C1 segment of cervical spinal cord (tissue), 14 donors: ENCODE data around the gene EPB41L4B.
A peak's percentile ranks its signal among the peaks of the same experiment; 100 is the strongest.

ENCODE experiments used
- DNase-seq, 14 donors: peaks; one replicate each; lab custom pipeline; 2025; lab: John Stamatoyannopoulos, UW

EPB41L4B gene

DNA sequence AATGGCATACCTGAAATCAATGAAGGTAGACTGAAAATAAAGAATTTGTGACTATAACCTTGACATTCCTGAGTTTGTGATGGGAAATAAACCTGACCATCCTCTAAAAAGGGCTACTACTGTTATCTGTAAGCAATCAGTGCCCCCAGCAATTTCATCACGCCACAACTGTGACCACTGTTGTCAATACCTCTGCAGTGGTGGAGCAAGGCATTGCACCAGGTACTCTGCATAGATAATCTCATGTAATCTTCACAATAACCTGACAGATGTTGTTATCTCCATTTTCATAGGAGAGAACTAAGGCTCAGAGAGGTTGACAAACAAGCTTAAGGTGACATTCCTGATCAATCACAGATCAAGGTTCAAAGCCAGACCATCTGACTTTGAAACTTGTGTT is 115.3 kb downstream of the EPB41L4B start:
- DNase-seq, result no peak

DNA sequence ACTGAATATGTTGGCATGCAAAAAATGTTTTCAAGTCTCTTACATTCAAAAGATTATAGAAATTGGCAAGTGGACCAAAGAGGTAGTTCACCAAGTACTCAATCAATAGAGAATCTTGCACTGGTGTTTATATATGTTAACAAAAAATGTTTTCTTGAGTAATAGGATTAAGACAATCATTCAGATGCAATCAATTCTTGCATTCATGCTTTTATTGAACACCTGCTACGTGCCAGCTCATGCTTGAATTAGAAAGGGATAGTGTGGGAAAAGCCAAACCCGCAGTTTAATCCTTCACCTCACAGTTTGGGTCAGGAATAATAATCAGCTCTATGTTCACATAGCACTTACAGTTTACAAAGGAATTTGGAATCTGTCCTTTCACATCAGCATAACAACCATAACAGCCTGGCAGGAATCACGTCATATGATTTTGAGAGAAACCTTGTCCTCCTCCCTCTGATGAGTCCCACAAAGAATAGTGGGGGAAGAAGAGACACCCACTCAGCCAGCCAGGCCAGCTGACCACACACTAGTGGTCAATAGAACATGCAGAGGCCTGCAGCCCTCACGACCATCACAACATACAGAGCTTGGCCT is 117.0 kb downstream of the EPB41L4B start:
- no peak for DNase-seq

GRCh38 chr9:109199676-109200075 is 121.2 kb downstream of the EPB41L4B start:
- no peak for DNase-seq

DNA sequence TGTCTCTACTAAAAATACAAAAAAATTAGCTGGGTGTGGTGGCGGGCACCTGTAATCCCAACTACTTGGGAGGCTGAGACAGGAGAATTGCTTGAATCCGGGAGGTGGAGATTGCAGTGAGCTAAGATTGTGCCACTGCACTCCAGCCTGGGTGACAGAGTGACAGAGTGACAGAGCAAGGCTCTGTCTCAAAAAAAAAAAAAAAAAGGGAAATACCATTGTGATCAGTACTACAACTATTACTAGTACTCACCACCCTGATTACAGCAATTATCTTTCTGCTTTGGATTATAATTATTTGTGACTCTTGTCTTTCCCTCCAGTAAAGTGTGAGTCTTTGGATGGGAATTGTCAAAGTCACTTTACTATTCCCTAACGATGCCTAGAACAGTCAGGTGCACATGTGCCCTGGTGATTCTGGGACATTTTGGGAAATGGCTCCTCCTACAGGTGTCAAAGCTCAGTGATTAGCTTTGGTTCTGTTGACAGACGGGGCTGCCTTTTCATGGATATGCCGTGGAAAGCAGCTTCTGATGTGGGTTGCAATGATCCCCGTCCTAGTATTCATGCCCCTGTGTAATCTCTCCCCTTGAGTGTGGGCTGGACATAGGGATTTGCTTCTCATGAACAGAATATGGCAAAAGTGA is 122.0 kb downstream of the EPB41L4B start:
- no peak for DNase-seq

- no peak for DNase-seq
These were observed 126.8 kb downstream of the EPB41L4B start for GRCh38 chr9:109193974-109194556.

DNA sequence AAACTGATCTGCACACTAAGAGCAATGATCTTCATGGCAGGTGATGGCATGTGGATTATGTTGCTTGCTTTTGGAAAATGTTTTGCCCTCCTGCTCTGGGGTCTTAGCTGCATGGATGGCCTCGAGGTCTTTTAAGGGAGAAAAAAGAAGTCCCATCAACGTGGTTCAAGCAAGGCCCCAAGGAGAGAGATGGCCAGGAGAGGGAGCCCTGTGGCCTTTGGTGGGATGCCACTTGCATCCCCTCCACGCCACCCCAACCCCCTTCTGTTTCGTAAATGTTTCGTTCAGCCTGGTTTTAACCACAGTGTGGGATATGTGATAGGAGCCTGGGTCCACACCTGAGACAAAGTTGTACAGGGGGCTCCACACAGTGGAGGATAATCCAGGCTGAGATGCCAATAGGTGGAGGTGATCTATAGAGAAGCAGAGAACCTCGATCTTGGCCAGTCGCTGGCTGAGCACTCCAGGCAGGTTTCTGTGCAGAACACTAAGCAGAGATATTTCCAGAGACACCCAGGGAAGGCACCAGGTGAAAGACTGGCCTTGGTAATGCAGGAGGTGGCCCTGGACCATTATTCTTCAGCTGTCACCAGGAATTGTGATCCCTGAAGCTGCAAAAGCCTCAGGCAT is 128.0 kb downstream of the EPB41L4B start:
- DNase-seq, result no peak

DNA sequence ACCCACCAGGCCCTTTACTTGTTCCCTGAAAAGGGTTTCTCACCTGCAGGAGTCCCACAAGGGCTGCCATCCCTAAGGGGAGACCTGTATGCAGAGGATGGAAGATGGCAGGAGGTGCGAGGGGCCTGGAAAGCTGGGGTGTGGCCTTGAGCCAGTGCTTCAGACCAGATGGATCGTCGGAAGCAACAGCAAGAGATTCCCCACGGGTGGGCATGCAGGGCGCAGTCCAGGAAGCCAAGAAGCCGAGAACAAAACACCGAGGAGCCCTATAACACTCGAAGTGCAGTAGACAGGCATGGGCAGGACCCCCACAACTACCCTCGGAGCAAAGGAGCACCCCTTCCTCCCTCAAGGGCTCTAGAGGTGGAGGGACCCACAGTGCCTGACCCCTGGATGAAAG is 129.1 kb downstream of the EPB41L4B start:
- no peak for DNase-seq

GRCh38 chr9:109190151-109190550 is 130.7 kb downstream of the EPB41L4B start:
- no peak for DNase-seq

GRCh38 chr9:109186857-109187520 is 133.9 kb downstream of the EPB41L4B start:
- DNase-seq, result no peak

GRCh38 chr9:109182940-109183798 is 137.7 kb downstream of the EPB41L4B start:
- DNase-seq, result peak in 3 of 14 donors; percentile 9 to 84 (median 19)

DNA sequence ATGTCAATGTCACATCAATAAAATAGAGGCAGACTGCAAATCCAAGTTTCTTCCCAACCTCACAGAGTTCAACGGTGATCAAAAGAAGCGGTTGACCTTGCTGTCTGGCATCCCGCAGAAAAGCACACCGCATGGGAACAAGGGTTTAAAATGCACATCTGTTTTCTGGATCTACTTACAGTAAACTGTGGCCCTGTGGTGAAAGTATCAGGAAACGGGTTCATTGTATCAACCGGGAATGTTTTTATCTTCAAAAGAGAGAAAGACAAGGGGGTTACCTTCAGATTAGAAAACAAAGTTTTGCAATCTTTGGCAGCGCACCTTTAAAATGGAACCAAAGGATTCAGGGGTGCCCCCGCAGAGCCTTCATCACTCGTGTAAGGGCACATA is 138.3 kb downstream of the EPB41L4B start:
- DNase-seq, result no peak

- DNase-seq, result no peak
These were observed 139.6 kb downstream of the EPB41L4B start for GRCh38 chr9:109181284-109181683.

DNA sequence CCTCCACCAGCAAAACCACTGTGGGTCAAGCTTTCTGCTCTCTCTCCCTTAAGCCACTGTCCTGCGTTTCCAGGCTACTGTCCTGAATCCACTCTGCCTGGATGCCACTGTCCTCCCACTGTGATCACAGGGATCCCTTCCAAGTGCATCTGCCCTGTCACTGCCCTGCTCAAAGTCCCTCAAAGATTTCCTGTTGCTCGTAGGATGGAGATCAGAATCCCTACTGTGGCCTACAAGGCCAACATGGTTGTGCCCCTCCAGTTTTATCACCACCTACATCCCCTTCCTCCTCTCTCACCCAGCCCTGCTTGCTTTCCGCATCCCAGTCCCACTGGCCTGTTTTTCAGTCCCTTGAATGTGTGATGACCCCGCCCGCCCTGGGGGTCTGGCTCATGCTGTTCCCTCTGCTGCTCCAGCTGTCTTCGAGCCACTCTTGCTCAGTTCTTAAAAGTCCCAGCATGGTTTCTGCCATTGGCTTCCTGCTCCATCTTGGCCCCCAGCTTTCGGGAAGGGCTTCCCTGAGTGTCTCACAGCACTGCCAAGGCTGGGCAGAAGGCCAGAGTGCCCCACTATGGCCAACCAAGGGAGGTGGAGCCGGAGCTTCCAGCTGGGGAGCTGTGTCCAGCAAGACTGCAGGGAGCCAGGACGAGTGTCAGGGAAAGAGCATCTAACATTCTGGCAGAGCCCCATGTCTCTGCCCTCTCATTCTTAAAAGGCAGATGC is 140.9 kb downstream of the EPB41L4B start:
- peak in 11 of 14 donors; percentile 18 to 88 (median 62) for DNase-seq

DNA sequence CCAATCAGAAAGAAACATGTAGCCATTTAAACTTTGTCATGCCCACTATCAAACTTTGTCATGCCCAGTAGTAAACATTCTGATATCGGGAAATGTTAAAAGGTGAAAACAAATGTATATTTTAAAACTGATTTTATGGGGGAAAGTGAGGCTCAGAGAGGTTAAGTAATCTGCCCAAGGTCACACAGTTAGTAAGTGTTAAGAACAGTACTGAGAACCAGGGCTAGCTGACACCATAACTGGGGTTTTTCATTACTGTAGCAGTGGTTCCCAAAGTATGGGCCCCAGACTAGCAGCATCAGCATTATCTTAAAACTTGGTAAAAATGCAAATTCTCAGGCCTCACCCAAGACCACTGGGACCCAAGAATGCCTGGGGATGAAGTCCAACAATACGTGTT is 143.9 kb downstream of the EPB41L4B start:
- DNase-seq, result no peak

GRCh38 chr9:109176386-109176785 is 144.5 kb downstream of the EPB41L4B start:
- no peak for DNase-seq

DNA sequence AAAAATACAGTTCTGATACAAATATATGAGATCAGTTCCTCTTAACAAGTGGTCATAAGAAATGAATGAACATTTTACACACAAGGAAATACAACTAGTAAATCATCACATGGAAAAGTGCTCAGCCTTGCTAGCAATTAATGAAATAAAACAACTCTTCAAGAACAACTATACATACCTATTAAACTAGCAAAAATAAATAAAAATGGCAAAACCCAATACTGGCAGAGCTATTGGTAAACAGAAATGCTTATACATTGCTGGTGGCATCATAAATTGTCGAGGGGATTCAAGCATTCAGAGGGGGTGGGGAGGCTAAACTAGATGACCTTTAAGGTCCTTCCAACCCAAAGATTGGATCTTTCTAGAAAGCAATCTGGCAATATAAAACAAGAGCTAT is 147.9 kb downstream of the EPB41L4B start:
- no peak for DNase-seq

GRCh38 chr9:109171926-109172325 is 148.9 kb downstream of the EPB41L4B start:
- DNase-seq, result no peak

- DNase-seq, result no peak
These were observed 152.7 kb downstream of the EPB41L4B start for GRCh38 chr9:109168170-109168569.

GRCh38 chr9:109167716-109168115 is 153.1 kb downstream of the EPB41L4B start:
- peak in 1 of 14 donors; percentile 62 for DNase-seq

DNA sequence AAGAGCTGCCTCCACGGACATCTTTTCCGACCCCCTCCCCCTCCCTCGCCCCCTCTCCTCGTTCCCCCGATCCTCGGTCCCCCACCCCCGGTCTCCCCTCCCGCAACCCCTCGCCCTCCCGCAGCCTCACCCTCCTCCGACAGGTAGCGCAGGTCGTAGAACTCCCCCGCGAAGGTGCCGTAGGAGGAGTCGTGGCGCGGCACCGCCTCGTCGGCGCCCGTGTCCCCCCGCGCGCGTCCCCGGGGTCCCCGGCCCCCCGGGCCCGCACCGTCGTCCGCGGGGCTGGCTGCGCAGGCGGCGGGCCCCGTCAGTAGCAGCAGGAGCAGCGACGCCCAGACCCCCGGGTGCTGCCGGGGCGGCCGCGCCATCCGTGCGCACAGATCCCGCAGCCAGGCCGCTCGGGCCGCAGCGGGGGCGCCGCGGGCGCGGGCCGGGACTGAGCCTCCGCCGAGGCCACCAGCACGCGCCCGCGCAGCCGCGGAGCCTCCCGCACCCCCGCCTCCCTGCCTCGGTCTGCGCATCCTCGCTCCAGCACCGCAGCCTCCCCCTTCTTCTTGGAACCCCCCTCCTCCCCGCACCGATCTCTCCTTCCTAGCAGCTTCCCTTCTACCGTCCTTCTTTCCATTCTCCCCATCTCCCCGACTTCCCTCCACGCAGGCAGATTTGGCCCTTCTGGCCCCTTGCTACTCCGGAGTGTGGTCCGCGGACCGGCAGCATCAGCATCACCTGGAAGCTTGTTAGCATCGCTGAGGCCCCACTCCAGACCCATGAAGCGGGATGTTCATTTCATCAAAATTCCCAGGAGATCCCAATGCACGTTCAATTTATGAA is 153.9 kb downstream of the EPB41L4B start, which contains the start of gene FRRS1L:
Gene FRRS1L, minus strand, starts transcription at position 479 of the 831 bp plus-strand sequence. Its CDS starts 111 bp downstream, at position 368.
- peak in 7 of 14 donors; percentile 5 to 62 (median 25) for DNase-seq
